ENCODE results near the gene CENPF.

- TF ChIP-seq, protein P1, sequence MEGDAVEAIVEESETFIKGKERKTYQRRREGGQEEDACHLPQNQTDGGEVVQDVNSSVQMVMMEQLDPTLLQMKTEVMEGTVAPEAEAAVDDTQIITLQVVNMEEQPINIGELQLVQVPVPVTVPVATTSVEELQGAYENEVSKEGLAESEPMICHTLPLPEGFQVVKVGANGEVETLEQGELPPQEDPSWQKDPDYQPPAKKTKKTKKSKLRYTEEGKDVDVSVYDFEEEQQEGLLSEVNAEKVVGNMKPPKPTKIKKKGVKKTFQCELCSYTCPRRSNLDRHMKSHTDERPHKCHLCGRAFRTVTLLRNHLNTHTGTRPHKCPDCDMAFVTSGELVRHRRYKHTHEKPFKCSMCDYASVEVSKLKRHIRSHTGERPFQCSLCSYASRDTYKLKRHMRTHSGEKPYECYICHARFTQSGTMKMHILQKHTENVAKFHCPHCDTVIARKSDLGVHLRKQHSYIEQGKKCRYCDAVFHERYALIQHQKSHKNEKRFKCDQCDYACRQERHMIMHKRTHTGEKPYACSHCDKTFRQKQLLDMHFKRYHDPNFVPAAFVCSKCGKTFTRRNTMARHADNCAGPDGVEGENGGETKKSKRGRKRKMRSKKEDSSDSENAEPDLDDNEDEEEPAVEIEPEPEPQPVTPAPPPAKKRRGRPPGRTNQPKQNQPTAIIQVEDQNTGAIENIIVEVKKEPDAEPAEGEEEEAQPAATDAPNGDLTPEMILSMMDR (IDR thresholded peaks at IDR 0.05) = no peak
- no peak for TF ChIP-seq POLR2AphosphoS5 (IDR thresholded peaks at IDR 0.05)
These were observed 38.4 kb downstream of the CENPF start for GRCh38 chr1:214641214-214641895.
